SK-N-SH (cell line): Measurements from ENCODE around the gene SARS2. TPM values are rescaled to one million over a fixed set of nuclear protein-coding genes. Genes with fewer than 3 reads are reported as not detected.

Experiments
- CTCF ChIA-PET: fragments of 300-600, 350-600 bp; formaldehyde crosslinking; extraction: SDS; loops from one replicate; lab custom pipeline; 2021; lab: Yijun Ruan, JAX
- POLR2A ChIA-PET: fragments of 350-600 bp; sonication (Branson Sonifier 250); formaldehyde crosslinking; extraction: SDS; loops from one replicate; lab custom pipeline; 2020; ENCODE audit warnings: antibody characterized with exemption, inconsistent platforms; lab: Yijun Ruan, JAX
- DNase-seq: peaks from one replicate; pipeline ENCODE4 v3.0.0; 2012
- H2AFZ ChIP-seq: fragments of 200-600 bp; sonication (generic); 2 replicates; pipeline ENCODE4 v1.8.1; 2016; ENCODE audit warnings: antibody characterized with exemption, mild to moderate bottlenecking, low read depth
- H3F3A ChIP-seq: fragments of 200-600 bp; sonication (generic); replicated peaks from 2 replicates; pipeline ENCODE3; 2016; ENCODE audit warnings: antibody characterized with exemption, mild to moderate bottlenecking; ENCODE audit not compliant: insufficient read depth
- H3K27ac ChIP-seq, 2 experiments: fragments of 200-500 bp in 1 of 2; fragments of 200-600 bp in 1 of 2; sonication (Bioruptor generic) in 1 of 2; sonication (generic), shearing (Covaris generic) in 1 of 2; 2 replicates each; pipeline versions ENCODE4 v1.5.1 to v1.6.1; 2014 to 2016; ENCODE audit warnings: low read depth in 2 of 2, inconsistent platforms in 1 of 2, low read length in 1 of 2, mild to moderate bottlenecking in 1 of 2, mixed read lengths in 1 of 2
- H3K27me3 ChIP-seq: fragments of 200-600 bp; sonication (generic), shearing (Covaris generic); 2 replicates; pipeline ENCODE4 v1.6.1; 2016; ENCODE audit warnings: mixed run types; ENCODE audit not compliant: insufficient read depth
- H3K36me3 ChIP-seq, 2 experiments: fragments of 200-500 bp in 1 of 2; fragments of 200-600 bp in 1 of 2; sonication (Bioruptor generic) in 1 of 2; sonication (generic) in 1 of 2; replicated peaks in 1 of 2; 2 replicates each; pipeline versions ENCODE3 to v1.5.1; 2014 to 2016; ENCODE audit warnings: low read length in 1 of 2, mild to moderate bottlenecking in 1 of 2; ENCODE audit not compliant: insufficient read depth in 2 of 2, control insufficient read depth in 1 of 2
- H3K4me1 ChIP-seq, 2 experiments: fragments of 200-500 bp in 1 of 2; fragments of 200-600 bp in 1 of 2; sonication (Bioruptor generic) in 1 of 2; sonication (generic), shearing (Covaris generic) in 1 of 2; 2 replicates each; pipeline versions ENCODE4 v1.5.1 to v1.6.1; 2014 to 2016; ENCODE audit warnings: low read depth in 1 of 2, low read length in 1 of 2, mixed run types in 1 of 2; ENCODE audit not compliant: insufficient read depth in 2 of 2, control insufficient read depth in 1 of 2
- H3K4me2 ChIP-seq: fragments of 200-600 bp; sonication (generic), shearing (Covaris generic); 2 replicates; pipeline ENCODE4 v1.6.1; 2017; ENCODE audit warnings: mixed run types
- H3K4me3 ChIP-seq, 2 experiments: fragments of 200-500 bp in 1 of 2; fragments of 200-600 bp in 1 of 2; sonication (Bioruptor generic) in 1 of 2; sonication (generic), shearing (Covaris generic) in 1 of 2; 2 replicates each; pipeline versions ENCODE4 v1.5.1 to v1.8.1; 2014 to 2016; ENCODE audit warnings: low read depth in 2 of 2, inconsistent platforms in 1 of 2, low read length in 1 of 2, mild to moderate bottlenecking in 1 of 2, mixed read lengths in 1 of 2, moderate library complexity in 1 of 2
- H3K79me2 ChIP-seq: fragments of 200-600 bp; sonication (generic); 2 replicates; pipeline ENCODE4 v1.8.1; 2017; ENCODE audit warnings: mild to moderate bottlenecking; ENCODE audit not compliant: insufficient read depth
- H3K9ac ChIP-seq: fragments of 200-600 bp; sonication (generic); 2 replicates; pipeline ENCODE4 v1.6.1; 2017; ENCODE audit warnings: mixed run types
- H3K9me2 ChIP-seq: fragments of 200-600 bp; sonication (generic); 2 replicates; pipeline ENCODE4 v1.6.1; 2017; ENCODE audit warnings: mixed run types
- H3K9me3 ChIP-seq: fragments of 200-600 bp; sonication (generic); 2 replicates; pipeline ENCODE4 v1.6.1; 2017; ENCODE audit warnings: mixed run types, mild to moderate bottlenecking, moderate library complexity
- H4K20me1 ChIP-seq: fragments of 200-600 bp; sonication (generic); 2 replicates; pipeline ENCODE4 v1.6.1; 2017; ENCODE audit warnings: mild to moderate bottlenecking, mixed run types; ENCODE audit not compliant: insufficient read depth
- CHD2 ChIP-seq: fragments of 150-350 bp; IDR thresholded peaks from 2 replicates; pipeline ENCODE4 v1.6.1; 2018; ENCODE audit warnings: low read length; ENCODE audit not compliant: partially characterized antibody
- ELF1 ChIP-seq: IDR thresholded peaks from 2 replicates; pipeline ENCODE4 v1.4.0; 2012
- FOXJ3 ChIP-seq: sonication (generic); formaldehyde crosslinking; IDR thresholded peaks from 2 replicates; pipeline ENCODE4 v1.5.1; 2020; ENCODE audit warnings: mild to moderate bottlenecking, missing genetic modification reagents
- FOXM1 ChIP-seq: IDR thresholded peaks from 2 replicates; pipeline ENCODE4 v1.4.0; 2012; ENCODE audit warnings: low read depth, mild to moderate bottlenecking
- GABPA ChIP-seq: IDR thresholded peaks from 2 replicates; pipeline ENCODE4 v1.4.0; 2012; ENCODE audit warnings: low read depth, mild to moderate bottlenecking
- MEF2A ChIP-seq: IDR thresholded peaks from 2 replicates; pipeline ENCODE4 v1.4.0; 2012; ENCODE audit warnings: low read depth, borderline replicate concordance
- NFIC ChIP-seq: IDR thresholded peaks from 2 replicates; pipeline ENCODE4 v1.4.0; 2012; ENCODE audit warnings: borderline replicate concordance
- NRF1 ChIP-seq: IDR thresholded peaks from 2 replicates; pipeline ENCODE4 v1.6.1; 2012; ENCODE audit warnings: low read depth, mild to moderate bottlenecking, low read length
- POLR2AphosphoS5 ChIP-seq: IDR thresholded peaks from 2 replicates; pipeline ENCODE4 v1.6.1; 2012; ENCODE audit warnings: low read depth, low read length
- RFX5 ChIP-seq: IDR thresholded peaks from 2 replicates; pipeline ENCODE4 v1.6.1; 2012; ENCODE audit warnings: mild to moderate bottlenecking, improper control_type of control experiment, low read length
- RXRA ChIP-seq: IDR thresholded peaks from 2 replicates; pipeline ENCODE4 v1.4.0; 2012; ENCODE audit warnings: low read depth, mild to moderate bottlenecking, borderline replicate concordance
- SIN3A ChIP-seq: IDR thresholded peaks from 2 replicates; pipeline ENCODE4 v1.6.1; 2012; ENCODE audit warnings: low read depth, mild to moderate bottlenecking, low read length, moderate library complexity, borderline replicate concordance
- SMC3 ChIP-seq: IDR thresholded peaks from 2 replicates; pipeline ENCODE4 v1.6.1; 2012; ENCODE audit warnings: low read depth, low read length, improper control_type of control experiment
- TAF1 ChIP-seq: IDR thresholded peaks from 2 replicates; pipeline ENCODE4 v1.6.1; 2012; ENCODE audit warnings: low read depth, mild to moderate bottlenecking, low read length, moderate library complexity, borderline replicate concordance
- TCF12 ChIP-seq: IDR thresholded peaks from 2 replicates; pipeline ENCODE4 v1.4.0; 2012
- TEAD4 ChIP-seq: IDR thresholded peaks from 2 replicates; pipeline ENCODE4 v1.4.0; 2012; ENCODE audit warnings: mild to moderate bottlenecking, borderline replicate concordance; ENCODE audit not compliant: insufficient read depth
- YY1 ChIP-seq: IDR thresholded peaks from 2 replicates; pipeline ENCODE4 v1.4.0; 2012; ENCODE audit warnings: low read depth, mild to moderate bottlenecking
- WGBS: methylation state at CpG from one replicate; pipeline ENCODE4 v1.1.6; 2017; ENCODE audit warnings: low lambda C conversion rate; 5-methylcytosine and 5-hydroxymethylcytosine counted together
- polyA plus RNA-seq, 3 experiments: library from polyadenylated mRNA; depleted of rRNA; stranded (reverse); fragments of >200 nt; gene quantifications; 2 replicates each; pipeline ENCODE4 v1.2.3, GENCODE V29; 2012
- TF ChIP-seq, protein P1 (sequence below): fragments of 200-600 bp; sonication (generic); IDR thresholded peaks from 2 replicates; pipeline ENCODE4 v1.6.1; 2017; ENCODE audit warnings: antibody characterized with exemption, mild to moderate bottlenecking, moderate library complexity
- TF ChIP-seq, protein P2 (sequence below): IDR thresholded peaks from 2 replicates; pipeline ENCODE4; 2012
- TF ChIP-seq, protein P3 (sequence below): IDR thresholded peaks from 2 replicates; pipeline ENCODE4 v1.4.0; 2012; ENCODE audit warnings: low read depth, borderline replicate concordance
- TF ChIP-seq, protein P4 (sequence below): IDR thresholded peaks from 2 replicates; pipeline ENCODE4 v1.6.1; 2012; ENCODE audit warnings: mild to moderate bottlenecking, low read depth, low read length, moderate library complexity
- TF ChIP-seq, protein P5 (sequence below): fragments of 150-350 bp; IDR thresholded peaks from 2 replicates; pipeline ENCODE4 v1.6.1; 2016; ENCODE audit warnings: mild to moderate bottlenecking, low read depth, low read length

The SARS2 gene, protein sequence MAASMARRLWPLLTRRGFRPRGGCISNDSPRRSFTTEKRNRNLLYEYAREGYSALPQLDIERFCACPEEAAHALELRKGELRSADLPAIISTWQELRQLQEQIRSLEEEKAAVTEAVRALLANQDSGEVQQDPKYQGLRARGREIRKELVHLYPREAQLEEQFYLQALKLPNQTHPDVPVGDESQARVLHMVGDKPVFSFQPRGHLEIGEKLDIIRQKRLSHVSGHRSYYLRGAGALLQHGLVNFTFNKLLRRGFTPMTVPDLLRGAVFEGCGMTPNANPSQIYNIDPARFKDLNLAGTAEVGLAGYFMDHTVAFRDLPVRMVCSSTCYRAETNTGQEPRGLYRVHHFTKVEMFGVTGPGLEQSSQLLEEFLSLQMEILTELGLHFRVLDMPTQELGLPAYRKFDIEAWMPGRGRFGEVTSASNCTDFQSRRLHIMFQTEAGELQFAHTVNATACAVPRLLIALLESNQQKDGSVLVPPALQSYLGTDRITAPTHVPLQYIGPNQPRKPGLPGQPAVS
- 36.5 and 39.8 TPM in 2 replicates for polyA plus RNA-seq (2012; rRNA removed)
- polyA plus RNA-seq (2012; cell fraction: cytosol; rRNA removed) = 6.7 and 12.2 TPM in 2 replicates
- polyA plus RNA-seq (2012; cell fraction: nucleus; rRNA removed) = 209 and 249 TPM in 2 replicates

DNA sequence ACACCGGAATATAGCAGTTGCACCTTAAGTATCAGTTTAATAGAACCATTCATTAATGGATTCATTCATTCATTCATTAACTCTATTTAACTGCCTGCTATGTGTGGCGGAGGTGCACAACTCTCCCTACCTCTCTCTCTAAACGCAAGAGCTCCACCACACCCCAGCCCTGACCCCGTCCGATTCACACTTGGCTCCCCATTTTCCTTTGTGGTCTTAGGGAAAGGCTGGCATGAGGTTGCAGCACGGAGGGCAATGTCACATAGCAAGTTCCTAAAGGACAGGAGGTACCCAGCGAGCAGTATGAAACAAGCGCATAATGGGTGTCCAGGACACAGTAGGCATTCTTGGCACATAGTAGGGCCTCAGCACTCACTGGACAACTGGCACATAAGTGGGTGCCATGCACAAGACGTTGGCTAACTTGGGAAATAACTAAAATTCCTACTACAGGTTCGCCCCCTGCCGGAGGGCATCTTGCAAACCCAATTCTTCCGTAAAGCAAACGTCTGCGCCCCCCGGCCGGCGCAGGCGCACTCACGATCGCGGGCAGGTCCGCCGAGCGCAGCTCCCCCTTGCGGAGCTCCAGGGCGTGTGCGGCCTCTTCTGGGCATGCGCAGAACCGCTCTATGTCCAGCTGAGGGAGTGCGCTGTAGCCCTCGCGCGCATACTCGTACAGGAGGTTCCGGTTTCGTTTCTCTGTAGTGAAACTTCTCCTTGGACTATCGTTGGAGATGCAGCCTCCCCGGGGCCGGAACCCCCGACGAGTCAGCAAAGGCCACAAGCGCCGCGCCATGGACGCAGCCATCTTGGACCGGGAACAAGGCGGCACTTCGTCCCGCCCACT, at the start of gene SARS2:
TSS of gene SARS2 (minus strand) at position 835 of the 847 bp plus-strand sequence. CDS start at position 808, 27 bp downstream.
- ChIA-PET POLR2A (interaction anchor here (0.6 to 1.7 kb wide), 10 partner anchors 10 to 386 kb away, joined by 3 to 8 read pairs (median 4); partner anchors contain the start of gene ACTN4), CTCF (interaction anchor here (0.5 to 3.0 kb wide), 47 partner anchors 11 to 543 kb away, joined by 3 to 24 read pairs (median 4); partner anchors contain the start of genes CAPN12, CCER2, ECH1 and FAM98C)
- H3K79me2 ChIP-seq = peaks cover 53% of the 10 kb centered on the region
- H3K4me2 ChIP-seq = peak within 1 kb of the TSS; percentile 93
- H3K36me3 ChIP-seq = peaks cover 11 to 29% of the 10 kb centered on the region in 2 experiments
- peak within 1 kb of the TSS; percentile 87 to 92 for H3K27ac ChIP-seq
- peak within 1 kb of the TSS; percentile 85 for H3K9ac ChIP-seq
- peak within 1 kb of the TSS; percentile 80 to 81 for H3K4me3 ChIP-seq
- H3K9me2 ChIP-seq = no peaks in the 10 kb centered on the region
- H2AFZ ChIP-seq = peak within 1 kb of the TSS; percentile 76
- 11% methylated on average over 25 of the region's 49 CpGs for WGBS
- no peaks in the 10 kb centered on the region for H3K27me3 ChIP-seq
- peaks cover 0 to 11% of the 10 kb centered on the region in 2 experiments; a peak in 1 of 4 replicates for H3K4me1 ChIP-seq
- peak; percentile 98 for DNase-seq
- peaks cover 3% of the 10 kb centered on the region for H3F3A ChIP-seq
- H3K9me3 ChIP-seq = no peaks in the 10 kb centered on the region
- H4K20me1 ChIP-seq = no peaks in the 10 kb centered on the region
- TF ChIP-seq POLR2AphosphoS5 (peak; percentile 90; the same call in 1 of the 2 replicates), RFX5 (no peak), MEF2A (no peak), NRF1 (peak; percentile 91), SMC3 (peak; percentile 67), FOXJ3 (CRISPR knock-in tag) (no peak), ELF1 (no peak), NFIC (no peak), TEAD4 (peak; percentile 27; the same call in 1 of the 2 replicates), FOXM1 (no peak), TCF12 (no peak), CHD2 (no peak), YY1 (peak; percentile 98), RXRA (no peak), TAF1 (peak; percentile 92), GABPA (no peak), SIN3A (no peak)
- TF ChIP-seq, protein P1, sequence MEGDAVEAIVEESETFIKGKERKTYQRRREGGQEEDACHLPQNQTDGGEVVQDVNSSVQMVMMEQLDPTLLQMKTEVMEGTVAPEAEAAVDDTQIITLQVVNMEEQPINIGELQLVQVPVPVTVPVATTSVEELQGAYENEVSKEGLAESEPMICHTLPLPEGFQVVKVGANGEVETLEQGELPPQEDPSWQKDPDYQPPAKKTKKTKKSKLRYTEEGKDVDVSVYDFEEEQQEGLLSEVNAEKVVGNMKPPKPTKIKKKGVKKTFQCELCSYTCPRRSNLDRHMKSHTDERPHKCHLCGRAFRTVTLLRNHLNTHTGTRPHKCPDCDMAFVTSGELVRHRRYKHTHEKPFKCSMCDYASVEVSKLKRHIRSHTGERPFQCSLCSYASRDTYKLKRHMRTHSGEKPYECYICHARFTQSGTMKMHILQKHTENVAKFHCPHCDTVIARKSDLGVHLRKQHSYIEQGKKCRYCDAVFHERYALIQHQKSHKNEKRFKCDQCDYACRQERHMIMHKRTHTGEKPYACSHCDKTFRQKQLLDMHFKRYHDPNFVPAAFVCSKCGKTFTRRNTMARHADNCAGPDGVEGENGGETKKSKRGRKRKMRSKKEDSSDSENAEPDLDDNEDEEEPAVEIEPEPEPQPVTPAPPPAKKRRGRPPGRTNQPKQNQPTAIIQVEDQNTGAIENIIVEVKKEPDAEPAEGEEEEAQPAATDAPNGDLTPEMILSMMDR = peak; percentile 99
- TF ChIP-seq, protein P2, sequence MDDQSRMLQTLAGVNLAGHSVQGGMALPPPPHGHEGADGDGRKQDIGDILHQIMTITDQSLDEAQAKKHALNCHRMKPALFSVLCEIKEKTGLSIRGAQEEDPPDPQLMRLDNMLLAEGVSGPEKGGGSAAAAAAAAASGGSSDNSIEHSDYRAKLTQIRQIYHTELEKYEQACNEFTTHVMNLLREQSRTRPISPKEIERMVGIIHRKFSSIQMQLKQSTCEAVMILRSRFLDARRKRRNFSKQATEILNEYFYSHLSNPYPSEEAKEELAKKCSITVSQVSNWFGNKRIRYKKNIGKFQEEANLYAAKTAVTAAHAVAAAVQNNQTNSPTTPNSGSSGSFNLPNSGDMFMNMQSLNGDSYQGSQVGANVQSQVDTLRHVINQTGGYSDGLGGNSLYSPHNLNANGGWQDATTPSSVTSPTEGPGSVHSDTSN = no peak
- TF ChIP-seq, protein P3, sequence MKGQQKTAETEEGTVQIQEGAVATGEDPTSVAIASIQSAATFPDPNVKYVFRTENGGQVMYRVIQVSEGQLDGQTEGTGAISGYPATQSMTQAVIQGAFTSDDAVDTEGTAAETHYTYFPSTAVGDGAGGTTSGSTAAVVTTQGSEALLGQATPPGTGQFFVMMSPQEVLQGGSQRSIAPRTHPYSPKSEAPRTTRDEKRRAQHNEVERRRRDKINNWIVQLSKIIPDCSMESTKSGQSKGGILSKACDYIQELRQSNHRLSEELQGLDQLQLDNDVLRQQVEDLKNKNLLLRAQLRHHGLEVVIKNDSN = no peak
- TF ChIP-seq, protein P4, sequence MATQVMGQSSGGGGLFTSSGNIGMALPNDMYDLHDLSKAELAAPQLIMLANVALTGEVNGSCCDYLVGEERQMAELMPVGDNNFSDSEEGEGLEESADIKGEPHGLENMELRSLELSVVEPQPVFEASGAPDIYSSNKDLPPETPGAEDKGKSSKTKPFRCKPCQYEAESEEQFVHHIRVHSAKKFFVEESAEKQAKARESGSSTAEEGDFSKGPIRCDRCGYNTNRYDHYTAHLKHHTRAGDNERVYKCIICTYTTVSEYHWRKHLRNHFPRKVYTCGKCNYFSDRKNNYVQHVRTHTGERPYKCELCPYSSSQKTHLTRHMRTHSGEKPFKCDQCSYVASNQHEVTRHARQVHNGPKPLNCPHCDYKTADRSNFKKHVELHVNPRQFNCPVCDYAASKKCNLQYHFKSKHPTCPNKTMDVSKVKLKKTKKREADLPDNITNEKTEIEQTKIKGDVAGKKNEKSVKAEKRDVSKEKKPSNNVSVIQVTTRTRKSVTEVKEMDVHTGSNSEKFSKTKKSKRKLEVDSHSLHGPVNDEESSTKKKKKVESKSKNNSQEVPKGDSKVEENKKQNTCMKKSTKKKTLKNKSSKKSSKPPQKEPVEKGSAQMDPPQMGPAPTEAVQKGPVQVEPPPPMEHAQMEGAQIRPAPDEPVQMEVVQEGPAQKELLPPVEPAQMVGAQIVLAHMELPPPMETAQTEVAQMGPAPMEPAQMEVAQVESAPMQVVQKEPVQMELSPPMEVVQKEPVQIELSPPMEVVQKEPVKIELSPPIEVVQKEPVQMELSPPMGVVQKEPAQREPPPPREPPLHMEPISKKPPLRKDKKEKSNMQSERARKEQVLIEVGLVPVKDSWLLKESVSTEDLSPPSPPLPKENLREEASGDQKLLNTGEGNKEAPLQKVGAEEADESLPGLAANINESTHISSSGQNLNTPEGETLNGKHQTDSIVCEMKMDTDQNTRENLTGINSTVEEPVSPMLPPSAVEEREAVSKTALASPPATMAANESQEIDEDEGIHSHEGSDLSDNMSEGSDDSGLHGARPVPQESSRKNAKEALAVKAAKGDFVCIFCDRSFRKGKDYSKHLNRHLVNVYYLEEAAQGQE = no peak; the same call in 1 of the 2 replicates
- TF ChIP-seq, protein P5, sequence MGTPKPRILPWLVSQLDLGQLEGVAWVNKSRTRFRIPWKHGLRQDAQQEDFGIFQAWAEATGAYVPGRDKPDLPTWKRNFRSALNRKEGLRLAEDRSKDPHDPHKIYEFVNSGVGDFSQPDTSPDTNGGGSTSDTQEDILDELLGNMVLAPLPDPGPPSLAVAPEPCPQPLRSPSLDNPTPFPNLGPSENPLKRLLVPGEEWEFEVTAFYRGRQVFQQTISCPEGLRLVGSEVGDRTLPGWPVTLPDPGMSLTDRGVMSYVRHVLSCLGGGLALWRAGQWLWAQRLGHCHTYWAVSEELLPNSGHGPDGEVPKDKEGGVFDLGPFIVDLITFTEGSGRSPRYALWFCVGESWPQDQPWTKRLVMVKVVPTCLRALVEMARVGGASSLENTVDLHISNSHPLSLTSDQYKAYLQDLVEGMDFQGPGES = no peak
